CD14-positive monocyte (primary cell): ENCODE data around the gene SPATA16. TPM values are rescaled to one million over a fixed set of nuclear protein-coding genes. Genes with fewer than 3 reads are reported as not detected.

Experiments
- DNase-seq, 3 donors: peaks; one replicate each; pipeline ENCODE4 v3.0.0-alpha.2; 2011 to 2022
- H2AFZ ChIP-seq: 2 replicates; pipeline ENCODE4 v1.6.0; 2012; ENCODE audit warnings: mild to moderate bottlenecking, low read depth, low read length, inconsistent platforms; ENCODE audit not compliant: insufficient read depth, poor library complexity, severe bottlenecking
- H3K27ac ChIP-seq, 2 donors: 1 replicate in 1 of 2; 2 replicates in 1 of 2; pipeline ENCODE4 v1.5.1; 2012 to 2013; ENCODE audit warnings: low read length in 2 of 2, control low read depth in 1 of 2, inconsistent platforms in 1 of 2, low read depth in 1 of 2, mild to moderate bottlenecking in 1 of 2
- H3K27me3 ChIP-seq, 2 donors: one replicate each; pipeline versions ENCODE4 v1.6.0 to v1.6.1; 2011 to 2013; ENCODE audit warnings: low read length in 2 of 2; ENCODE audit not compliant: control insufficient read depth in 2 of 2, insufficient read depth in 2 of 2
- H3K36me3 ChIP-seq, 2 donors: replicated peaks in 1 of 2; 1 replicate in 1 of 2; 2 replicates in 1 of 2; pipeline versions ENCODE4 v1.5.1 to v1.6.1; 2012 to 2013; ENCODE audit warnings: low read length in 2 of 2, control low read depth in 1 of 2, inconsistent platforms in 1 of 2, mild to moderate bottlenecking in 1 of 2; ENCODE audit not compliant: insufficient read depth in 2 of 2, control insufficient read depth in 1 of 2
- H3K4me1 ChIP-seq, 2 donors: 1 replicate in 1 of 2; 2 replicates in 1 of 2; pipeline versions ENCODE4 v1.5.1 to v1.6.1; 2012 to 2013; ENCODE audit warnings: low read length in 2 of 2, control low read depth in 1 of 2, inconsistent platforms in 1 of 2, mild to moderate bottlenecking in 1 of 2, moderate library complexity in 1 of 2; ENCODE audit not compliant: insufficient read depth in 2 of 2, control insufficient read depth in 1 of 2
- H3K4me2 ChIP-seq: replicated peaks from 2 replicates; pipeline ENCODE3; 2012; ENCODE audit warnings: low read length, moderate library complexity, mild to moderate bottlenecking; ENCODE audit not compliant: poor library complexity, severe bottlenecking; ENCODE audit errors: extremely low read depth
- H3K4me3 ChIP-seq, 3 experiments: fragments of 200-600 bp in 1 of 3; sonication (generic) in 1 of 3; replicated peaks in 1 of 3; 1 replicate in 2 of 3; 2 replicates in 1 of 3; pipeline ENCODE4 v1.5.1; 2011 to 2013; ENCODE audit warnings: low read length in 3 of 3, mild to moderate bottlenecking in 3 of 3, control low read depth in 2 of 3, low read depth in 2 of 3, inconsistent platforms in 1 of 3, moderate library complexity in 1 of 3
- H3K79me2 ChIP-seq: 2 replicates; pipeline ENCODE4 v1.6.0; 2012; ENCODE audit warnings: mild to moderate bottlenecking, control low read depth, inconsistent platforms, low read length, moderate library complexity; ENCODE audit not compliant: insufficient read depth
- H3K9ac ChIP-seq: 2 replicates; pipeline ENCODE4 v1.6.0; 2017; ENCODE audit warnings: low read length, mild to moderate bottlenecking; ENCODE audit not compliant: insufficient read depth, poor library complexity, severe bottlenecking
- H3K9me3 ChIP-seq, 2 donors: replicated peaks in 1 of 2; 1 replicate in 1 of 2; 2 replicates in 1 of 2; pipeline versions ENCODE4 v1.5.1 to v1.6.1; 2012 to 2013; ENCODE audit warnings: low read length in 2 of 2, control low read depth in 1 of 2; ENCODE audit not compliant: control insufficient read depth in 1 of 2, insufficient read depth in 1 of 2
- H4K20me1 ChIP-seq: 2 replicates; pipeline ENCODE4 v1.6.0; 2012; ENCODE audit warnings: mild to moderate bottlenecking, low read length, control low read depth, moderate library complexity; ENCODE audit not compliant: insufficient read depth
- H3K27ac Mint-ChIP-seq, 7 donors: one replicate each; pipeline ENCODE4 v1.8.0; 2020; ENCODE audit warnings: mild to moderate bottlenecking in 7 of 7, mixed read lengths in 7 of 7, moderate library complexity in 6 of 7, inconsistent platforms in 2 of 7
- H3K27me3 Mint-ChIP-seq, 3 donors: one replicate each; pipeline ENCODE4 v1.8.0; 2021 to 2022; ENCODE audit warnings: low read depth in 3 of 3, mild to moderate bottlenecking in 3 of 3, mixed read lengths in 3 of 3, moderate library complexity in 3 of 3, inconsistent platforms in 1 of 3
- H3K36me3 Mint-ChIP-seq, 2 donors: one replicate each; pipeline ENCODE4 v1.8.0; 2020; ENCODE audit warnings: mixed read lengths in 2 of 2, inconsistent platforms in 1 of 2, mild to moderate bottlenecking in 1 of 2
- H3K4me1 Mint-ChIP-seq: one replicate; pipeline ENCODE4 v1.8.0; 2020; ENCODE audit warnings: mild to moderate bottlenecking, mixed read lengths
- H3K4me3 Mint-ChIP-seq, 2 donors: one replicate each; pipeline ENCODE4 v1.8.0; 2020; ENCODE audit warnings: mild to moderate bottlenecking in 2 of 2, mixed read lengths in 2 of 2, moderate library complexity in 1 of 2
- H3K9me3 Mint-ChIP-seq, 7 donors: one replicate each; pipeline ENCODE4 v1.8.0; 2020 to 2022; ENCODE audit warnings: mixed read lengths in 7 of 7, mild to moderate bottlenecking in 6 of 7, moderate library complexity in 6 of 7, inconsistent platforms in 2 of 7
- CTCF ChIP-seq: fragments of 200-600 bp; IDR thresholded peaks from one replicate; pipeline ENCODE4 v1.8.0; 2022; ENCODE audit warnings: antibody characterized with exemption, mild to moderate bottlenecking
- WGBS: methylation state at CpG from one replicate; pipeline ENCODE4 v1.1.5; 2013; ENCODE audit warnings: missing lambda C conversion rate; ENCODE audit not compliant: insufficient coverage; 5-methylcytosine and 5-hydroxymethylcytosine counted together
- intact Hi-C, 2 donors: fragments of 100-400 bp; cut with micrococcal nuclease; formaldehyde crosslinking; loops; one replicate each; pipeline versions ENCODE4 v1.15.0 to v1.15.1; 2023
- polyA plus RNA-seq, 3 donors: library from polyadenylated mRNA; depleted of rRNA in 1 of 3; unstranded in 2 of 3; stranded (reverse) in 1 of 3; fragments of 300-500 nt in 2 of 3; fragments of >200 nt in 1 of 3; fragmentation: Illumina TruSeq in 2 of 3; gene quantifications; 1 replicate in 2 of 3; 2 replicates in 1 of 3; pipeline ENCODE4 v1.2.3, GENCODE V29; 2012 to 2021

Gene SPATA16
- polyA plus RNA-seq, 3 donors = not detected

DNA sequence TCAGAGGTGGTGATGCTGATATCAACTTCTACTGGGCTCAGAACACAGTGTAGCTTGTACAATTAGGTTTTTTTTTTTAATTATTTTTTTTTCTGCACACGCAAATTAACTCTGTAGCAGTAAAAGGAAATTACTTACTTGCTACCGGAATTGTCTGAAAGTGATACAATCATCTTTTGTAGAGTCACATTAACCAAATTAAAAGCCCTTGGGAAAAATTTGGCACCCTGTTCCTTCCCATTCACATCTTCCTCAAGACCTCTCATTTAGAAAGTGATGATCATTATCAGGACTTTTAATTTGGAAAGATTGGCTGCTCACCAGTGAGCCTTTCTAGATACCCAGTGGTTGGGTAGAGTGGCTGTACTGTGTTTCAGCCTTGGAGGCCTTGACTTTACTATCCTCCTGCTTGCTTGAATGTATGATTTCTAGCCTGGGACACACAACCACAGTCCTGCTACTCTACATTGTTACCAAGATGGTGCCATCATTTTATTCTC lies 232.2 kb downstream of the SPATA16 start:
- intact Hi-C loops = no loop called here
- H3K4me3 Mint-ChIP-seq = no peak overlapping the region
- peaks cover 0 to 4% (median 2%) of the 10 kb centered on the region in 7 donors for H3K9me3 Mint-ChIP-seq

GRCh38 chr3:172905451-172905850 lies 235.6 kb downstream of the SPATA16 start:
- no peak overlapping the region for H3K27ac Mint-ChIP-seq
- H3K4me1 Mint-ChIP-seq = no peaks in the 10 kb centered on the region
- H3K36me3 Mint-ChIP-seq = no peaks in the 10 kb centered on the region
- Histone ChIP-seq H3K4me3 (no peak overlapping the region), H3K79me2 (no peaks in the 10 kb centered on the region), H3K36me3 (no peaks in the 10 kb centered on the region), H2AFZ (no peak overlapping the region), H3K9ac (no peak overlapping the region), H3K27ac (no peak overlapping the region), H3K27me3 (no peaks in the 10 kb centered on the region), H3K4me2 (no peak overlapping the region), H3K9me3 (no peaks in the 10 kb centered on the region), H3K4me1 (no peaks in the 10 kb centered on the region), H4K20me1 (no peaks in the 10 kb centered on the region)
- WGBS = no CpG with 5 or more reads among the region's 1 CpG
- peaks cover 0 to 1% (median 0%) of the 10 kb centered on the region in 7 donors for H3K9me3 Mint-ChIP-seq
- H3K27me3 Mint-ChIP-seq = peaks cover 0 to 2% (median 1%) of the 10 kb centered on the region in 3 donors
- no peak for TF ChIP-seq CTCF
- no peak overlapping the region for H3K4me3 Mint-ChIP-seq
- intact Hi-C loops = no loop called here
- no peak for DNase-seq

More for the DNA sequence above, 232.2 kb downstream of the SPATA16 start:
- Histone ChIP-seq H4K20me1 (no peaks in the 10 kb centered on the region), H3K4me3 (no peak overlapping the region), H3K36me3 (no peaks in the 10 kb centered on the region), H3K27ac (no peak overlapping the region), H3K4me2 (no peak overlapping the region), H3K9ac (no peak overlapping the region), H3K9me3 (no peaks in the 10 kb centered on the region), H3K27me3 (no peaks in the 10 kb centered on the region), H3K79me2 (no peaks in the 10 kb centered on the region), H3K4me1 (no peaks in the 10 kb centered on the region), H2AFZ (no peak overlapping the region)
- no peaks in the 10 kb centered on the region for H3K36me3 Mint-ChIP-seq
- no peak overlapping the region for H3K27ac Mint-ChIP-seq
- WGBS = no CpG with 5 or more reads among the region's 2 CpGs
- no peaks in the 10 kb centered on the region for H3K4me1 Mint-ChIP-seq
- no peak for DNase-seq
- peaks cover 0 to 2% (median 1%) of the 10 kb centered on the region in 3 donors for H3K27me3 Mint-ChIP-seq
- no peak for TF ChIP-seq CTCF
